ENCODE results near the gene F3. TPM values are rescaled to one million over a fixed set of nuclear protein-coding genes. Genes with fewer than 3 reads are reported as not detected.

Gene F3
- polyA plus RNA-seq, 1 of the 3 experiments (the other 2 are of a cell fraction) = 1.8 TPM

DNA sequence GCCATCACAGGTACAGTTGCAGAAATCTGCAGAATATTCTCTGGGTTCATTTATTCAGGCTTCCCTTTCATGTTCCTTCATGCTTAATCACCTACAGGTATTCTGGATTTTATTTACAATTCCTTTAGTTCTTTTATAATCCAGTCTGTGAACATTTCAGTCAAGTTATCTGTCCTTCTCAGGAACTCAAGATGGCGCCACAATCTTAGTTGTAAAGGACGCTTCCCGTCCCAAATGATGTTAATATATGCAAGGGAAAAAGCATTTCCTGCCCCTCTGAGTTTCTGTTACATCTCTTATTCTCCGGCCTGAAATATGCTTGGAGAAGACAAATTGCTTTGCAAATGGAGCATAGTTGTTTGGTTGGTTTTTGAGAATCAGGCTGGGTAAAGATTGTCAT lies 19.3 kb downstream of the F3 start (continued):
- no peak for TF ChIP-seq TCF12 (IDR thresholded peaks at IDR 0.05)

- Histone ChIP-seq H3K27me3 (ENCODE audit: insufficient read depth) (no peaks in the 10 kb centered on the region), H4K20me1 (ENCODE audit: insufficient read depth) (no peaks in the 10 kb centered on the region), H3K36me3 (replicated peaks in 1 of 2; ENCODE audit: control insufficient read depth in 1 of 2, insufficient read depth in 2 of 2, low read length in 1 of 2) (peaks cover 18 to 23% of the 10 kb centered on the region in 2 experiments), H3K9ac (no peak overlapping the region), H3K4me2 (no peak overlapping the region), H2AFZ (ENCODE audit: low read depth) (no peak overlapping the region), H3F3A (replicated peaks; ENCODE audit: insufficient read depth) (no peaks in the 10 kb centered on the region), H3K27ac (ENCODE audit: low read depth in 2 of 2, low read length in 1 of 2) (no peak overlapping the region), H3K4me3 (ENCODE audit: low read depth in 2 of 2, low read length in 1 of 2) (no peak overlapping the region), H3K79me2 (ENCODE audit: insufficient read depth) (no peaks in the 10 kb centered on the region), H3K4me1 (ENCODE audit: control insufficient read depth in 1 of 2, insufficient read depth in 2 of 2, low read depth in 1 of 2, low read length in 1 of 2) (no peaks in the 10 kb centered on the region; a peak in 2 of 4 replicates), H3K9me3 (no peaks in the 10 kb centered on the region), H3K9me2 (no peaks in the 10 kb centered on the region)
- DNase-seq = no peak
- WGBS (ENCODE audit: low lambda C conversion rate) = 64% methylated on average over 2 of the region's 2 CpGs
- TF ChIP-seq YY1 (IDR thresholded peaks at IDR 0.05; ENCODE audit: low read depth) (no peak), GABPA (IDR thresholded peaks at IDR 0.05; ENCODE audit: low read depth) (no peak), FOXJ3 (CRISPR knock-in tag; IDR thresholded peaks at IDR 0.05) (no peak), MXI1 (IDR thresholded peaks at IDR 0.05; ENCODE audit: low read depth, low read length) (no peak), EZH2phosphoT487 (IDR thresholded peaks at IDR 0.05; ENCODE audit: borderline replicate concordance, low read depth) (no peak), EP300 (IDR thresholded peaks at IDR 0.05; ENCODE audit: borderline replicate concordance in 1 of 2, low read depth in 1 of 2, low read length in 1 of 2) (no peak), NFIC (IDR thresholded peaks at IDR 0.05; ENCODE audit: borderline replicate concordance) (no peak), RCOR1 (IDR thresholded peaks at IDR 0.05; ENCODE audit: low read length) (no peak), CHD2 (IDR thresholded peaks at IDR 0.05; ENCODE audit: low read length, partially characterized antibody) (no peak), TAF1 (IDR thresholded peaks at IDR 0.05; ENCODE audit: borderline replicate concordance, low read depth, low read length) (no peak), SIN3A (IDR thresholded peaks at IDR 0.05; ENCODE audit: borderline replicate concordance, low read depth, low read length) (no peak), REST (IDR thresholded peaks at IDR 0.05; ENCODE audit: low read depth, low read length) (no peak), FOXM1 (IDR thresholded peaks at IDR 0.05; ENCODE audit: low read depth) (no peak), USF1 (IDR thresholded peaks at IDR 0.05; ENCODE audit: borderline replicate concordance, low read depth) (no peak)
- TF ChIP-seq, protein P1, sequence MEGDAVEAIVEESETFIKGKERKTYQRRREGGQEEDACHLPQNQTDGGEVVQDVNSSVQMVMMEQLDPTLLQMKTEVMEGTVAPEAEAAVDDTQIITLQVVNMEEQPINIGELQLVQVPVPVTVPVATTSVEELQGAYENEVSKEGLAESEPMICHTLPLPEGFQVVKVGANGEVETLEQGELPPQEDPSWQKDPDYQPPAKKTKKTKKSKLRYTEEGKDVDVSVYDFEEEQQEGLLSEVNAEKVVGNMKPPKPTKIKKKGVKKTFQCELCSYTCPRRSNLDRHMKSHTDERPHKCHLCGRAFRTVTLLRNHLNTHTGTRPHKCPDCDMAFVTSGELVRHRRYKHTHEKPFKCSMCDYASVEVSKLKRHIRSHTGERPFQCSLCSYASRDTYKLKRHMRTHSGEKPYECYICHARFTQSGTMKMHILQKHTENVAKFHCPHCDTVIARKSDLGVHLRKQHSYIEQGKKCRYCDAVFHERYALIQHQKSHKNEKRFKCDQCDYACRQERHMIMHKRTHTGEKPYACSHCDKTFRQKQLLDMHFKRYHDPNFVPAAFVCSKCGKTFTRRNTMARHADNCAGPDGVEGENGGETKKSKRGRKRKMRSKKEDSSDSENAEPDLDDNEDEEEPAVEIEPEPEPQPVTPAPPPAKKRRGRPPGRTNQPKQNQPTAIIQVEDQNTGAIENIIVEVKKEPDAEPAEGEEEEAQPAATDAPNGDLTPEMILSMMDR (IDR thresholded peaks at IDR 0.05) = no peak
- TF ChIP-seq, protein P2, sequence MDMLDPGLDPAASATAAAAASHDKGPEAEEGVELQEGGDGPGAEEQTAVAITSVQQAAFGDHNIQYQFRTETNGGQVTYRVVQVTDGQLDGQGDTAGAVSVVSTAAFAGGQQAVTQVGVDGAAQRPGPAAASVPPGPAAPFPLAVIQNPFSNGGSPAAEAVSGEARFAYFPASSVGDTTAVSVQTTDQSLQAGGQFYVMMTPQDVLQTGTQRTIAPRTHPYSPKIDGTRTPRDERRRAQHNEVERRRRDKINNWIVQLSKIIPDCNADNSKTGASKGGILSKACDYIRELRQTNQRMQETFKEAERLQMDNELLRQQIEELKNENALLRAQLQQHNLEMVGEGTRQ (IDR thresholded peaks at IDR 0.05; ENCODE audit: borderline replicate concordance, low read depth, low read length) = no peak
- TF ChIP-seq, protein P3, sequence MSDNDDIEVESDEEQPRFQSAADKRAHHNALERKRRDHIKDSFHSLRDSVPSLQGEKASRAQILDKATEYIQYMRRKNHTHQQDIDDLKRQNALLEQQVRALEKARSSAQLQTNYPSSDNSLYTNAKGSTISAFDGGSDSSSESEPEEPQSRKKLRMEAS (IDR thresholded peaks at IDR 0.05; ENCODE audit: low read depth) = no peak
- ChIA-PET POLR2A (no interaction called here), CTCF (interaction anchor here (0.6 to 6.0 kb wide), 4 partner anchors 20 to 524 kb away, joined by 3 to 52 read pairs (median 6); no protein-coding TSS in a partner anchor)
Measured at GRCh38 chr1:94519351-94519750, 22.2 kb downstream of the F3 start.
